Endothelial cell (in vitro differentiated cells): ENCODE data around the gene COX8C. TPM values are rescaled to one million over a fixed set of nuclear protein-coding genes. Genes with fewer than 3 reads are reported as not detected.
A peak's percentile ranks its signal among the peaks of the same experiment; 100 is the strongest.

Experiments used
- DNase-seq: peaks from one replicate; pipeline ENCODE4 v3.0.0; 2021; ENCODE audit warnings: low spot score
- H3K27ac Mint-ChIP-seq: one replicate; pipeline ENCODE4 v1.8.0; 2021; ENCODE audit warnings: mixed read lengths, inconsistent platforms; ENCODE audit not compliant: unreplicated experiment
- H3K27me3 Mint-ChIP-seq: one replicate; pipeline ENCODE4 v1.8.0; 2021; ENCODE audit warnings: mild to moderate bottlenecking, moderate library complexity, mixed read lengths, inconsistent platforms; ENCODE audit not compliant: unreplicated experiment
- H3K36me3 Mint-ChIP-seq: one replicate; pipeline ENCODE4 v1.8.0; 2021; ENCODE audit warnings: mild to moderate bottlenecking, low read depth, mixed read lengths, inconsistent platforms; ENCODE audit not compliant: unreplicated experiment
- H3K4me1 Mint-ChIP-seq: one replicate; pipeline ENCODE4 v1.8.0; 2021; ENCODE audit warnings: mild to moderate bottlenecking, mixed read lengths, inconsistent platforms; ENCODE audit not compliant: unreplicated experiment
- H3K4me3 Mint-ChIP-seq: one replicate; pipeline ENCODE4 v1.8.0; 2021; ENCODE audit warnings: mild to moderate bottlenecking, mixed read lengths, inconsistent platforms; ENCODE audit not compliant: unreplicated experiment
- H3K9me3 Mint-ChIP-seq: one replicate; pipeline ENCODE4 v1.8.0; 2021; ENCODE audit warnings: mixed read lengths, inconsistent platforms; ENCODE audit not compliant: unreplicated experiment
- CTCF ChIP-seq: fragments of 200-600 bp; sonication (generic); IDR thresholded peaks from one replicate; pipeline ENCODE4 v1.5.0; 2021; ENCODE audit warnings: antibody characterized with exemption; ENCODE audit not compliant: unreplicated experiment
- total RNA-seq: library from RNA; stranded (reverse); fragmentation: NEBNext Ultra II Directional; extraction: Animal tissue kit (Norgen Biotek cat#: 25700); gene quantifications from one replicate; pipeline ENCODE4 v1.2.1, GENCODE V29; 2021; ENCODE audit not compliant: unreplicated experiment

Gene COX8C
- total RNA-seq, 1 donor from 2014 or later: not detected

- DNase-seq: no peak
- Mint-ChIP-seq H3K36me3 (no peaks in the 10 kb centered on the region), H3K27ac (peak overlapping the region; percentile 53), H3K9me3 (no peaks in the 10 kb centered on the region), H3K4me1 (peaks cover 36% of the 10 kb centered on the region), H3K27me3 (no peaks in the 10 kb centered on the region), H3K4me3 (no peak overlapping the region)
- no peak for TF ChIP-seq CTCF
Observed at GRCh38 chr14:93320489-93320888, 26.5 kb upstream of the COX8C start.

GRCh38 chr14:93322929-93323599 lies 23.9 kb upstream of the COX8C start:
- Mint-ChIP-seq H3K27me3 (no peaks in the 10 kb centered on the region), H3K9me3 (no peaks in the 10 kb centered on the region), H3K27ac (no peak overlapping the region), H3K4me1 (peaks cover 39% of the 10 kb centered on the region), H3K4me3 (no peak overlapping the region), H3K36me3 (no peaks in the 10 kb centered on the region)
- TF ChIP-seq CTCF: no peak
- no peak for DNase-seq

- DNase-seq: no peak
- Mint-ChIP-seq H3K4me1 (peaks cover 38% of the 10 kb centered on the region), H3K27me3 (no peaks in the 10 kb centered on the region), H3K27ac (no peak overlapping the region), H3K4me3 (peak overlapping the region; percentile 12), H3K36me3 (no peaks in the 10 kb centered on the region), H3K9me3 (no peaks in the 10 kb centered on the region)
- TF ChIP-seq CTCF: no peak
Observed at GRCh38 chr14:93323600-93324174, 23.3 kb upstream of the COX8C start.

- Mint-ChIP-seq H3K27ac (no peak overlapping the region), H3K4me3 (no peak overlapping the region), H3K4me1 (peaks cover 38% of the 10 kb centered on the region), H3K36me3 (no peaks in the 10 kb centered on the region), H3K27me3 (no peaks in the 10 kb centered on the region), H3K9me3 (no peaks in the 10 kb centered on the region)
- no peak for TF ChIP-seq CTCF
- DNase-seq: no peak
Observed at GRCh38 chr14:93326196-93326595, 20.8 kb upstream of the COX8C start.

GRCh38 chr14:93328546-93328945 lies 18.4 kb upstream of the COX8C start:
- Mint-ChIP-seq H3K27ac (no peak overlapping the region), H3K4me1 (peaks cover 39% of the 10 kb centered on the region), H3K9me3 (no peaks in the 10 kb centered on the region), H3K4me3 (no peak overlapping the region), H3K27me3 (peaks cover 8% of the 10 kb centered on the region), H3K36me3 (no peaks in the 10 kb centered on the region)
- DNase-seq: no peak
- TF ChIP-seq CTCF: no peak
